Activated naive CD8-positive, alpha-beta T cell treated with anti-CD3 and anti-CD28 coated beads, Interleukin-2, amount 50 U/mL, for 16 hours (primary cell): Measurements from ENCODE around the gene GPC6.

Source experiments
- DNase-seq: peaks from one replicate; pipeline ENCODE4 v3.0.0-alpha.2; 2020; ENCODE audit warnings: low read depth, low spot score

Gene GPC6

GRCh38 chr13:93732186-93732585 is 505.6 kb downstream of the GPC6 start:
- no peak for DNase-seq

GRCh38 chr13:93736081-93736480 is 509.5 kb downstream of the GPC6 start:
- no peak for DNase-seq

GRCh38 chr13:93736909-93737308 is 510.3 kb downstream of the GPC6 start:
- DNase-seq: no peak

- DNase-seq: no peak
Measured at GRCh38 chr13:93740334-93740733, 513.7 kb downstream of the GPC6 start.

GRCh38 chr13:93744033-93744432 is 517.4 kb downstream of the GPC6 start:
- DNase-seq: no peak

- DNase-seq: no peak
Measured at GRCh38 chr13:93744886-93745285, 518.3 kb downstream of the GPC6 start.

- no peak for DNase-seq
Measured at GRCh38 chr13:93745884-93746283, 519.3 kb downstream of the GPC6 start.

- no peak for DNase-seq
Measured at GRCh38 chr13:93746589-93746988, 520.0 kb downstream of the GPC6 start.

- DNase-seq: no peak
Measured at GRCh38 chr13:93750676-93751075, 524.1 kb downstream of the GPC6 start.

- DNase-seq: no peak
Measured at GRCh38 chr13:93751117-93751516, 524.5 kb downstream of the GPC6 start.

GRCh38 chr13:93752541-93752940 is 525.9 kb downstream of the GPC6 start:
- no peak for DNase-seq

GRCh38 chr13:93753639-93754038 is 527.0 kb downstream of the GPC6 start:
- no peak for DNase-seq

- no peak for DNase-seq
Measured at GRCh38 chr13:93755341-93755740, 528.7 kb downstream of the GPC6 start.

- DNase-seq: no peak
Measured at GRCh38 chr13:93758575-93758974, 532.0 kb downstream of the GPC6 start.

- DNase-seq: no peak
Measured at GRCh38 chr13:93762708-93763426, 536.3 kb downstream of the GPC6 start.

- no peak for DNase-seq
Measured at GRCh38 chr13:93765062-93765461, 538.5 kb downstream of the GPC6 start.

- DNase-seq: no peak
Measured at GRCh38 chr13:93765811-93766210, 539.2 kb downstream of the GPC6 start.

- no peak for DNase-seq
Measured at GRCh38 chr13:93766719-93767118, 540.1 kb downstream of the GPC6 start.

GRCh38 chr13:93767180-93767916 is 540.7 kb downstream of the GPC6 start:
- DNase-seq: no peak

GRCh38 chr13:93767917-93768409 is 541.4 kb downstream of the GPC6 start:
- DNase-seq: no peak

GRCh38 chr13:93769101-93769500 is 542.5 kb downstream of the GPC6 start:
- DNase-seq: no peak

- no peak for DNase-seq
Measured at GRCh38 chr13:93769607-93770006, 543.0 kb downstream of the GPC6 start.

GRCh38 chr13:93771227-93771626 is 544.6 kb downstream of the GPC6 start:
- no peak for DNase-seq
